Measurements from ENCODE around the gene BUD31. TPM values are rescaled to one million over a fixed set of nuclear protein-coding genes. Genes with fewer than 3 reads are reported as not detected.
A peak's percentile ranks its signal among the peaks of the same experiment; 100 is the strongest.

The BUD31 gene
- total RNA-seq, result 10 to 100 TPM; 80.8 to 90.4 TPM

GRCh38 chr7:99408379-99409191 is at the start of gene BUD31, which contains the start of gene PDAP1:
BUD31 (plus strand) TSS chr7:99408969; CDS start chr7:99411093, 2,124 bp downstream.
PDAP1 (minus strand) TSS chr7:99408597; CDS start chr7:99408548, 49 bp downstream.
- no peaks in the 10 kb centered on the region for H3K27me3 Mint-ChIP-seq
- H3K36me3 Mint-ChIP-seq, result peaks cover 20% of the 10 kb centered on the region
- H3K4me1 Mint-ChIP-seq, result peaks cover 32% of the 10 kb centered on the region
- peak; percentile 93 for DNase-seq
- H3K27ac Mint-ChIP-seq, result peak within 1 kb of the TSS; percentile 89
- H3K9me3 Mint-ChIP-seq, result no peaks in the 10 kb centered on the region
- H3K4me3 Mint-ChIP-seq, result peak within 1 kb of the TSS; percentile 92
- ATAC-seq (ENCODE audit: low read depth), result peak; percentile 82
- POLR2A ChIA-PET, result interaction anchor here (0.6 to 6.5 kb wide), 28 partner anchors 7 to 1548 kb away, joined by 3 to 67 read pairs (median 5); partner anchors contain the start of genes AP4M1, ARPC1A, ARPC1B and ATP5MF

GRCh38 chr7:99359465-99360154 is 49.2 kb upstream of the BUD31 start:
- Mint-ChIP-seq H3K27me3 (no peaks in the 10 kb centered on the region), H3K4me3 (no peak overlapping the region), H3K9me3 (no peaks in the 10 kb centered on the region), H3K27ac (no peak overlapping the region), H3K36me3 (peaks cover 5% of the 10 kb centered on the region), H3K4me1 (no peaks in the 10 kb centered on the region)
- POLR2A ChIA-PET, result interaction anchor here (0.6 to 1.6 kb wide), 2 partner anchors 15 to 43 kb away, joined by 4 to 5 read pairs; partner anchors contain the start of gene ARPC1B
- ATAC-seq (ENCODE audit: low read depth), result no peak
- no peak for DNase-seq

GRCh38 chr7:99362801-99363200 is 46.0 kb upstream of the BUD31 start:
- H3K4me1 Mint-ChIP-seq, result no peaks in the 10 kb centered on the region
- DNase-seq (no peak), ATAC-seq (ENCODE audit: low read depth) (no peak)
- H3K9me3 Mint-ChIP-seq, result no peaks in the 10 kb centered on the region
- no peaks in the 10 kb centered on the region for H3K27me3 Mint-ChIP-seq
- no peak overlapping the region for H3K4me3 Mint-ChIP-seq
- POLR2A ChIA-PET, result no interaction called here
- no peak overlapping the region for H3K27ac Mint-ChIP-seq
- H3K36me3 Mint-ChIP-seq, result peaks cover 9% of the 10 kb centered on the region

- POLR2A ChIA-PET, result no interaction called here
- H3K27me3 Mint-ChIP-seq, result no peaks in the 10 kb centered on the region
- peaks cover 9% of the 10 kb centered on the region for H3K36me3 Mint-ChIP-seq
- H3K4me1 Mint-ChIP-seq, result no peaks in the 10 kb centered on the region
- ATAC-seq (ENCODE audit: low read depth) (no peak), DNase-seq (no peak)
- no peak overlapping the region for H3K27ac Mint-ChIP-seq
- H3K9me3 Mint-ChIP-seq, result no peaks in the 10 kb centered on the region
- H3K4me3 Mint-ChIP-seq, result no peak overlapping the region
Observed at GRCh38 chr7:99363286-99363685, 45.5 kb upstream of the BUD31 start.

- ATAC-seq (ENCODE audit: low read depth) (peak; percentile 90), DNase-seq (peak; percentile 70)
- Mint-ChIP-seq H3K4me3 (no peak overlapping the region), H3K9me3 (no peaks in the 10 kb centered on the region), H3K27ac (no peak overlapping the region), H3K36me3 (peaks cover 9% of the 10 kb centered on the region), H3K27me3 (no peaks in the 10 kb centered on the region), H3K4me1 (peaks cover 15% of the 10 kb centered on the region)
- POLR2A ChIA-PET, result no interaction called here
Observed at GRCh38 chr7:99365318-99366141, 43.2 kb upstream of the BUD31 start.

GRCh38 chr7:99366646-99367045 is 42.1 kb upstream of the BUD31 start:
- peak overlapping the region; percentile 21 for H3K27ac Mint-ChIP-seq
- H3K4me1 Mint-ChIP-seq, result peaks cover 15% of the 10 kb centered on the region
- no peaks in the 10 kb centered on the region for H3K9me3 Mint-ChIP-seq
- H3K27me3 Mint-ChIP-seq, result no peaks in the 10 kb centered on the region
- no peak for ATAC-seq (ENCODE audit: low read depth)
- H3K4me3 Mint-ChIP-seq, result no peak overlapping the region
- POLR2A ChIA-PET, result no interaction called here
- peaks cover 9% of the 10 kb centered on the region for H3K36me3 Mint-ChIP-seq
- DNase-seq, result no peak

- no peaks in the 10 kb centered on the region for H3K9me3 Mint-ChIP-seq
- H3K4me3 Mint-ChIP-seq, result peak overlapping the region; percentile 22
- H3K27me3 Mint-ChIP-seq, result peaks cover 2% of the 10 kb centered on the region
- no peak overlapping the region for H3K27ac Mint-ChIP-seq
- ATAC-seq (ENCODE audit: low read depth) (no peak), DNase-seq (no peak)
- H3K4me1 Mint-ChIP-seq, result peaks cover 25% of the 10 kb centered on the region
- POLR2A ChIA-PET, result interaction anchor here (0.5 to 1.5 kb wide), 2 partner anchors 40 to 100 kb away, joined by 3 to 4 read pairs; partner anchors contain the start of genes BUD31 and PDAP1
- peaks cover 9% of the 10 kb centered on the region for H3K36me3 Mint-ChIP-seq
Observed at GRCh38 chr7:99368750-99369389, 39.9 kb upstream of the BUD31 start.

- H3K27ac Mint-ChIP-seq, result peak overlapping the region; percentile 45
- H3K9me3 Mint-ChIP-seq, result no peaks in the 10 kb centered on the region
- peaks cover 2% of the 10 kb centered on the region for H3K27me3 Mint-ChIP-seq
- peaks cover 25% of the 10 kb centered on the region for H3K4me1 Mint-ChIP-seq
- H3K4me3 Mint-ChIP-seq, result peak overlapping the region; percentile 19
- no peak for DNase-seq
- POLR2A ChIA-PET, result interaction anchor here (0.7 to 1.5 kb wide), 3 partner anchors 39 to 228 kb away, joined by 3 to 4 read pairs (median 3); partner anchors contain the start of genes BUD31, PDAP1 and TMEM225B
- no peak for ATAC-seq (ENCODE audit: low read depth)
- H3K36me3 Mint-ChIP-seq, result peaks cover 5% of the 10 kb centered on the region
Observed at GRCh38 chr7:99369767-99370391, 38.9 kb upstream of the BUD31 start.

- ATAC-seq (ENCODE audit: low read depth), result no peak
- Mint-ChIP-seq H3K27ac (no peak overlapping the region), H3K4me3 (no peak overlapping the region), H3K36me3 (peaks cover 2% of the 10 kb centered on the region), H3K4me1 (peaks cover 27% of the 10 kb centered on the region), H3K27me3 (peaks cover 2% of the 10 kb centered on the region), H3K9me3 (no peaks in the 10 kb centered on the region)
- DNase-seq, result no peak
- POLR2A ChIA-PET, result no interaction called here
Observed at GRCh38 chr7:99371376-99371920, 37.3 kb upstream of the BUD31 start.

- ATAC-seq (ENCODE audit: low read depth), result no peak
- Mint-ChIP-seq H3K4me1 (peaks cover 30% of the 10 kb centered on the region), H3K27me3 (peaks cover 2% of the 10 kb centered on the region), H3K27ac (peak overlapping the region; percentile 83), H3K4me3 (peak overlapping the region; percentile 87), H3K9me3 (no peaks in the 10 kb centered on the region), H3K36me3 (peaks cover 4% of the 10 kb centered on the region)
- POLR2A ChIA-PET, result interaction anchor here (1.0 to 4.6 kb wide), 2 partner anchors 21 to 36 kb away, joined by 5 to 35 read pairs; partner anchors contain the start of genes BUD31 and PDAP1
- DNase-seq, result no peak
Observed at GRCh38 chr7:99372275-99373090, 36.3 kb upstream of the BUD31 start.

Measured in activated naive CD8-positive, alpha-beta T cell treated with anti-CD3 and anti-CD28 coated beads, Interleukin-2, amount 10 ng/mL, durations not matched to agents 7 days and 5 days (primary cell).